Sigmoid colon (tissue), 7 donors: ENCODE data around the gene TMED6. TPM values are rescaled to one million over a fixed set of nuclear protein-coding genes. Genes with fewer than 3 reads are reported as not detected.

Experiments
- DNase-seq: peaks from one replicate; pipeline ENCODE4 v3.0.0-alpha.2; 2019
- H3K27ac ChIP-seq, 4 donors: fragments of 200-600 bp; sonication (generic); one replicate each; pipeline ENCODE4 v1.5.1; 2016 to 2019; ENCODE audit warnings: mild to moderate bottlenecking in 1 of 4
- H3K27me3 ChIP-seq, 3 donors: fragments of 200-600 bp; sonication (generic); one replicate each; pipeline ENCODE4 v1.5.1; 2019; ENCODE audit warnings: mild to moderate bottlenecking in 1 of 3
- H3K36me3 ChIP-seq, 4 donors: fragments of 200-600 bp; sonication (generic); one replicate each; pipeline ENCODE4 v1.5.1; 2016 to 2019
- H3K4me1 ChIP-seq, 4 donors: fragments of 200-600 bp; sonication (generic); one replicate each; pipeline ENCODE4 v1.5.1; 2017 to 2019
- H3K4me3 ChIP-seq, 4 donors: fragments of 200-600 bp; sonication (generic); one replicate each; pipeline ENCODE4 v1.5.1; 2017 to 2019; ENCODE audit warnings: mild to moderate bottlenecking in 2 of 4, moderate library complexity in 1 of 4
- H3K9me3 ChIP-seq, 4 donors: fragments of 200-600 bp in 3 of 4; sonication (generic) in 3 of 4; one replicate each; pipeline versions ENCODE4 v1.5.1 to v1.6.1; 2013 to 2019
- EP300 ChIP-seq, 4 donors: sonication (generic); formaldehyde crosslinking; IDR thresholded peaks; one replicate each; pipeline ENCODE4 v1.6.1; 2017; ENCODE audit warnings: antibody characterized with exemption in 4 of 4
- POLR2A ChIP-seq, 2 donors: fragments of 450-650 bp; IDR thresholded peaks; one replicate each; pipeline ENCODE4 v1.6.1; 2016; ENCODE audit warnings: antibody characterized with exemption in 2 of 2, mild to moderate bottlenecking in 2 of 2, moderate library complexity in 2 of 2
- POLR2AphosphoS5 ChIP-seq, 4 donors: sonication (generic); formaldehyde crosslinking; IDR thresholded peaks; one replicate each; pipeline ENCODE4 v1.6.1; 2017; ENCODE audit warnings: antibody characterized with exemption in 4 of 4
- WGBS, 2 donors: extraction: QIAGEN DNeasy Blood & Tissue Kit; methylation state at CpG; one replicate each; pipeline ENCODE4 v1.1.7; 2013; 5-methylcytosine and 5-hydroxymethylcytosine counted together
- intact Hi-C: fragments of 100-400 bp; cut with DNase I; formaldehyde crosslinking; loops from one replicate; pipeline ENCODE4 v1.15.1; 2023
- polyA plus RNA-seq, 3 donors: library from polyadenylated mRNA; stranded (reverse); fragments of 200-250 nt; gene quantifications; one replicate each; pipeline ENCODE4 v1.2.3, GENCODE V29; 2013
- total RNA-seq, 4 donors: library from RNA; depleted of rRNA; stranded (reverse); fragments of >200 nt; gene quantifications; one replicate each; pipeline ENCODE4 v1.1.0, GENCODE V29; 2016
- TF ChIP-seq, protein P1 (sequence below), 4 experiments: fragments of 450-650 bp in 3 of 4; fragments of 200-600 bp in 1 of 4; IDR thresholded peaks; one replicate each; pipeline ENCODE4 v1.5.1; 2016 to 2019; ENCODE audit warnings: antibody characterized with exemption in 4 of 4, mild to moderate bottlenecking in 3 of 4, moderate library complexity in 2 of 4
- donor health status: healthy with polysubstance abuse.
- donor health status: Bipolar disorder and iron deficiency.
- donor health status: healthy.

Gene TMED6
- total RNA-seq, result not detected
- polyA plus RNA-seq, result 1 to 10 TPM in 2 of 3 donors, not detected in 1; 4.2 to 4.6 TPM

DNA sequence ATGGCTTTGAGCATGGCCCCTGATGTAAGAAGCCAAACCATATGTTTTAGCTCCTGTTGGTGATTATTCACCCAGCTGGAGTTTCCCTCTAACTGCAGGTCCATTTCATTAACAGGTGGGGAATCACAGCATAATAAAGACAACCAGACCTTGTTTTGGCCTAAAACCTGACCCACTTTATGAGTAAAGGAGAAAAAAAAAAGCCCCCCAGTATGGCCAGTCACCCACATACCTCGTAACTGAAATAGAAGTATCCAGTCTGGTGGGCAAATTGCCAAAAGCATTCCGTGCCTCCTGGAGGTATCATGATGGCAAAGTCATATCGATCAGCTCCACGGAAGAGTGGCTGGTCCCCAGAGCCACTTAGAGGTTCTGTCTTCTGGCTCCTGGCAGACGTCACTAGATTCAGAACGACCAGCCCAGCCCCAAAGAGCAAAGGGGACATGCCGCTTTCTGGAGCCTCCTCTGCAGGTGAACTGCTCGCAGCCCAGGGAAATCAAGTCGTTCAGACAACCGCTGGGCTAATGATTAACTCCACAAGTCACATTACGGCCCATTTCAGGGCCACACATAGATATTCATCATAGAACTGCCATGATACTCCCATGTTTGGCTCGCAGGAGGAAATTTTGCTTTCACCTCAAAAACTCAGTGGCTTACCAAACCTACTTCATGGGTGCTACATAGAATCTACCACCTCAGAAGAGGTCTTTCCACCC is at the start of gene TMED6:
Gene TMED6, minus strand, starts transcription at position 478 of the 719 bp plus-strand sequence. Its CDS starts 33 bp downstream, at position 445.
- Histone ChIP-seq H3K9me3 (no peaks in the 10 kb centered on the region), H3K36me3 (peaks cover 0 to 20% (median 9%) of the 10 kb centered on the region in 4 donors), H3K27ac (no peak within 1 kb of the TSS), H3K27me3 (no peaks in the 10 kb centered on the region), H3K4me3 (no peak within 1 kb of the TSS), H3K4me1 (no peaks in the 10 kb centered on the region)
- TF ChIP-seq POLR2AphosphoS5 (IDR thresholded peaks at IDR 0.05), result no peak
- TF ChIP-seq, protein P1, sequence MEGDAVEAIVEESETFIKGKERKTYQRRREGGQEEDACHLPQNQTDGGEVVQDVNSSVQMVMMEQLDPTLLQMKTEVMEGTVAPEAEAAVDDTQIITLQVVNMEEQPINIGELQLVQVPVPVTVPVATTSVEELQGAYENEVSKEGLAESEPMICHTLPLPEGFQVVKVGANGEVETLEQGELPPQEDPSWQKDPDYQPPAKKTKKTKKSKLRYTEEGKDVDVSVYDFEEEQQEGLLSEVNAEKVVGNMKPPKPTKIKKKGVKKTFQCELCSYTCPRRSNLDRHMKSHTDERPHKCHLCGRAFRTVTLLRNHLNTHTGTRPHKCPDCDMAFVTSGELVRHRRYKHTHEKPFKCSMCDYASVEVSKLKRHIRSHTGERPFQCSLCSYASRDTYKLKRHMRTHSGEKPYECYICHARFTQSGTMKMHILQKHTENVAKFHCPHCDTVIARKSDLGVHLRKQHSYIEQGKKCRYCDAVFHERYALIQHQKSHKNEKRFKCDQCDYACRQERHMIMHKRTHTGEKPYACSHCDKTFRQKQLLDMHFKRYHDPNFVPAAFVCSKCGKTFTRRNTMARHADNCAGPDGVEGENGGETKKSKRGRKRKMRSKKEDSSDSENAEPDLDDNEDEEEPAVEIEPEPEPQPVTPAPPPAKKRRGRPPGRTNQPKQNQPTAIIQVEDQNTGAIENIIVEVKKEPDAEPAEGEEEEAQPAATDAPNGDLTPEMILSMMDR (IDR thresholded peaks at IDR 0.05), result no peak
- TF ChIP-seq EP300 (IDR thresholded peaks at IDR 0.05), result no peak
- TF ChIP-seq POLR2A (IDR thresholded peaks at IDR 0.05), result no peak
- no peak for DNase-seq
- 22 to 69% methylated on average over 12 of the region's 12 CpGs for WGBS, 2 donors
- intact Hi-C loops, result no loop called here

DNA sequence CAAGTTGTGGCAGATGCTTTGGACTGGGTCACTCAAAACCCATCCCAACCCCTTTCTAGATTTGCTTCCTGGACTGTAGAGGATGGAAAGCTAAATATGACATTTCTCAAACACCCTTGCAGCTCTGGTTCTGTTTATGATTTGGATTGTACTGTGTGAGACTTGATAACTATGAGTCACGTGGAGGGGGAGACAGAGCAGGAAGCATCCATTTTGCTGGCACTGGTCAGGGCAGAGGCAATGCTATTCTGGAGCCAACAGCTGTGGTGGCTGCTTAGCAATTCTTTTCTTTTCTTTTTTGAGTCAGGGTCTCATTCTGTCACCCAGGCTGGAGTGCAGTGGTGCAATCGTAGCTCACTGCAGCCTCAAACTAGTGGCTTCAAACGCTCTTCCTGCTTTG is 47.8 kb upstream of the TMED6 start:
- Histone ChIP-seq H3K27ac (no peak overlapping the region), H3K4me3 (no peak overlapping the region), H3K36me3 (no peaks in the 10 kb centered on the region), H3K4me1 (peaks cover 0 to 25% (median 19%) of the 10 kb centered on the region in 4 donors), H3K9me3 (no peaks in the 10 kb centered on the region), H3K27me3 (no peaks in the 10 kb centered on the region)
- 57 to 64% methylated on average over 3 of the region's 3 CpGs for WGBS, 2 donors
- TF ChIP-seq EP300 (IDR thresholded peaks at IDR 0.05) (no peak), POLR2AphosphoS5 (IDR thresholded peaks at IDR 0.05) (no peak), POLR2A (IDR thresholded peaks at IDR 0.05) (no peak)
- TF ChIP-seq, protein P1 (IDR thresholded peaks at IDR 0.05), result no peak
- no peak for DNase-seq
- intact Hi-C loops, result loop anchor here (10.0 kb wide), 1 partner anchor 295 kb away; no protein-coding TSS in a partner anchor

DNA sequence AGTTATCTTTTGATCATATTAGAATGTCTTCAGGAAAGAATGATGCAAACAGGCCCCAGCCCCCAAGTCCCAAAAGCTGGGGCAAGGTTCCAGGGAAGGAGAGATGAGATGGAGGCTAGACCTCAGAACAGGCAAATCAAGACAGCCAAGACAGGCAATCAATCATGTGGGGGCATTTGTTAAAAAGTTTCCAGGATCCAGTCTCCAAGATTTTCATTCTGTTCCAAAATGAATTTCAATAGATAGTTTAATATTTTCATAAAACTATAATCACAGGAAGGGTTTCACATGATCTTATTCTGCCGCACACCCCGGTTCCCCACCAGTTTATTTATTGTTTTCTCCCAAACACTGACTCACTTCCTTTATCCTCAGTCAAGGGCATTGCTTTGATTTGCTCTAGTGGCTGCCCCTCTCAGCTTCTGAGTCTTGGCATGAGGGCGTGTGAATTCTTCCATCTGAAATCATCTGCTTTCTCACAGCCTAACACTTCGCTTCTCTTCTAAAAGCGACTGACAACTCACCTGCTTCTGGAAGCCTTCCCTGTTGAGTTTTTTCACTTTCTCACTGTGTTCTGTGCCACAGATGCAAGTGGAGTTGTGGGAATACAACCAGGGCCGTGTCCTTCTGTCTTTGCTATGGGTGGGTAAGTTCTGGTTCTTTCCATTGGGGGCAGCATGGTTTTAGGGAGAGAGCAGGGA is 46.4 kb upstream of the TMED6 start:
- Histone ChIP-seq H3K4me1 (peaks cover 0 to 18% (median 12%) of the 10 kb centered on the region in 4 donors), H3K27ac (peak overlapping the region; percentile 25 to 82 (median 64)), H3K9me3 (no peaks in the 10 kb centered on the region), H3K36me3 (no peaks in the 10 kb centered on the region), H3K27me3 (no peaks in the 10 kb centered on the region), H3K4me3 (no peak overlapping the region)
- intact Hi-C loops, result loop anchor here (2.0 to 10.0 kb wide), 3 partner anchors 169 to 357 kb away; partner anchors contain the start of gene NOB1
- WGBS, 2 donors, result 15 to 53% methylated on average over 6 of the region's 6 CpGs
- TF ChIP-seq, protein P1 (IDR thresholded peaks at IDR 0.05), result peak in 3 of 4 experiments; percentile 30 to 35 (median 35)
- no peak for TF ChIP-seq POLR2AphosphoS5 (IDR thresholded peaks at IDR 0.05)
- TF ChIP-seq EP300 (IDR thresholded peaks at IDR 0.05), result no peak
- TF ChIP-seq POLR2A (IDR thresholded peaks at IDR 0.05), result no peak
- DNase-seq, result no peak

DNA sequence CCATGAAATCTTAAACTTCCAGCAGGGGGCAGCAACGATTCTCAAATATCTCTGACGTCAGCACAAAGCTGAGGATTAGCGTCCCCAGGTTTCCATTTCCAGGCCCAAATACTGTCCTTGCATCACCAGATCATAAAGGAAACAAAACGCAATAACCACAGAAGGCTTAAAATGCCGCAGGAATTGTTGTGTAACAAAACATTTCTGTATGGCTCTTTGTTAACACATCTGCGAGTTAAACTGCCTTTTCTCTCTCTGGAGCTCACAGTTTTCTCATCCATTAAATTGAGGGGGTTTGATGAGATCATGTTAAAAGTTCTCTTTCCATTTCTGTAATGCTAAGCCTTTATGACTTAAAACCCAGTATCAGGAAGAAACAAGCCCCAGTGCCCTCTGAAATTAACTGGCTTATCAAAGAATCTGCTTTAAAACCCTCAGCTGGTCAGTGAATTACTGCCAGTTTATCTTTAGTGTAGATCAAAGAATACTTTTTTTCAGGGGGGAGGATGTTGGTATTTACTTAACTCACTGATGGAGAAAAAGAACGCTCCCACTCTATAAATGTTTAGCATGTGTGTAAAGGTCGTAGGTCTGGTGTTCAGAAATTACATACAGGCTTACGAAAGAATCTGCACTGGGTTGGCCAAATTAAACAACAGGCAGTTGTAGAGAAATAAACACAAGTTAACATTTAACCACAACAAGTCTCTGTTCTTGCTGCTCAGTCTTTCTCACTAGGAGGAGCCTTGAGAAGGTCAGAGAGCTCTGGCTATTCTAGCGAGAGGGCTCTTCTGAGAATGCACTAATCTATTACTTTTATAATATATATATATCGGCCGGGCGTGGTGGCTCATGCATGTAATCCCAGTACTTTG is 44.8 kb upstream of the TMED6 start:
- intact Hi-C loops, result loop anchor here (2.0 to 10.0 kb wide), 3 partner anchors 170 to 358 kb away; partner anchors contain the start of gene NOB1
- Histone ChIP-seq H3K27me3 (no peaks in the 10 kb centered on the region), H3K4me3 (no peak overlapping the region), H3K9me3 (no peaks in the 10 kb centered on the region), H3K36me3 (no peaks in the 10 kb centered on the region), H3K4me1 (peaks cover 0 to 18% (median 12%) of the 10 kb centered on the region in 4 donors), H3K27ac (peak overlapping the region; percentile 77 to 82 (median 80))
- WGBS, 2 donors, result 4 to 31% methylated on average over 13 of the region's 13 CpGs
- peak; percentile 89 for DNase-seq
- TF ChIP-seq, protein P1 (IDR thresholded peaks at IDR 0.05), result peak; percentile 16 to 67 (median 66)
- TF ChIP-seq POLR2A (IDR thresholded peaks at IDR 0.05) (no peak), EP300 (IDR thresholded peaks at IDR 0.05) (peak in 1 of 4 donors; percentile 6), POLR2AphosphoS5 (IDR thresholded peaks at IDR 0.05) (peak in 3 of 4 donors; percentile 18 to 26 (median 19))
